ENCODE data around the gene AMER3. TPM values are rescaled to one million over a fixed set of nuclear protein-coding genes. Genes with fewer than 3 reads are reported as not detected.

The AMER3 gene
- total RNA-seq, 1 donor from 2014 or later = not detected

DNA sequence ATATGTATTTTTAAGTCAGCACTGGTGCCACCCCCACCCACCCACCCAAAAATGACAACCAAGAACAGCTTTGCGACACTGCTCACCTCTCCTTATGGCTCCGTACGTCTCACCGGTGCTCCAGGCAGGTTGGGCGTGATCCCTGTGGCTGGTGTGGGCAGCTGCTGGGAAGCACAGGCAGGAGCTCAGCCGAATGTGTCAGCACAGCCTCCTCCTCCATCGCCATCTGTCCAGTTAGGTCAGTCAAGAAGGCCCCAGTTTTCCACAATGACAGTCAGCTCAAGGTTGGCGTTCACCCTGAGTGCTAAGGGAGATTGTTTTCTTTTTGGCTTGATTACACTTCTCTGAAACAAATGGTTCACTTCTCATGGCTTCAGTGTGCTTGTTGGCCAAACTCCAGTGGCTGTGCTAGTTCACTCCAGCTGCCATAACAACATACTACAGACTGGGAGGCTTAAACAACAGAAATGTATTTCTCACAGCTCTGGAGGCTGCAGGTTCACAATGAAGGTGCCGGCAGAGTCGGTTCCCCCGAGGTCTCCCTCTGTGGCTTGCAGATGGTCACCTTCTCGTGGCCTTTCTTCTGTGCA is 30.2 kb downstream of the AMER3 start:
- DNase-seq (ENCODE audit: low read depth in 2 of 2) = no peak

DNA sequence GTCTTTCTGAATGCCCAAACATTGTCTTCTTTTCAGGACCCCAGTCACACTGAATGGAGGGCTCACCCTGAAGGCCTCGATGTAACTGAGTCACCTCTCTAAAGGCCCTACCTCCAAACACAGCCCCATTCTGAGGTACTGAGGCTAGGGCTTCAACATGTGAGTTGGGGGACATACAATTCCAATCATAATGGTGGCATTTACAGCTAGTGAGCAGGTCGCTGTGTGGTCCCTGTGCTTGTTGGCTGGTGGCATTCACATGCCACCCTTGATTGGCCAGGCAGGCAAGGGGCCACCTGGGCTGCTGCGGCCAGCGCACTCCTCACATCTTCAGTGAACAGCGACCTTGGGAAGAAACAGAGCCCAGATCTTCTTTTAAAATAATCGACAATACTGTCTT is 30.7 kb downstream of the AMER3 start:
- no peak for DNase-seq (ENCODE audit: low read depth in 2 of 2)

DNA sequence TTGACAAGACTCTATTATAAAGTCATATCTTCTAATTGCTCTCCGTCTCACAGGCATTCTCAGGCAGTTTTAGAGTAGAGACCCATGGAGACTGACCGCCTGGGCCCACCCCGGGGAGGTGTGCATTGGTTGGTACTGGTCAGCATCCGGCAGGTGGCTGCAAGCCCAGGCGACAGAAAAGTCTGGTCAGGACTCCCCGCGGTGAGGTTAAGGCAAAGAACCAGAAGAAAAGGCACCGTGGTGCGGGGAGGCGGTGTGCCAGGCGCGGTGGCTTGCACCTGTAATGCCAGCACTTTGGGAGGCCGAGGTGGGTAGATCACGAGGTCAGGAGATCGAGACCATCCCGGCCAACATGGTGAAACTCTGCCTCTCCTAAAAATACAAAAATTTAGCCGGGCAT is 32.5 kb downstream of the AMER3 start:
- DNase-seq (ENCODE audit: low read depth in 2 of 2) = no peak

DNA sequence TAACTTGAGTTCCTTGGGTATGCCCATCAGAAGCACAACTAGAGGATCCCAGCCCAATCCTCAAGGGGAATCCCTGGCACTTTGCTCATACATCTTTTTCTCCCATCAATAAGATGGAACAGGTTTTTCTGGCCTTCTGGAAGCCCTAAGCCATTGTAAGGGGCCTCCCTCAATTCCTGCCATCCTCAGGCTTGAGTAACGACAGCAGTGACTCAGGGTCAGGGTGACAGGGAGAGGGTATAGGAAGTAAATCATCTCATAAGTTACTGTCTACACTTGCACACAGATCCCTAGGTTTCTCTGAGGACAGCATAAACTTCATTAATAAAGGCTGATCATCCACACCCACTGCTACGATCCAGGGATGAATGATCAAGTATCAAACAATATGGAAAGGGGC is 35.0 kb downstream of the AMER3 start:
- no peak for DNase-seq (ENCODE audit: low read depth in 2 of 2)

DNA sequence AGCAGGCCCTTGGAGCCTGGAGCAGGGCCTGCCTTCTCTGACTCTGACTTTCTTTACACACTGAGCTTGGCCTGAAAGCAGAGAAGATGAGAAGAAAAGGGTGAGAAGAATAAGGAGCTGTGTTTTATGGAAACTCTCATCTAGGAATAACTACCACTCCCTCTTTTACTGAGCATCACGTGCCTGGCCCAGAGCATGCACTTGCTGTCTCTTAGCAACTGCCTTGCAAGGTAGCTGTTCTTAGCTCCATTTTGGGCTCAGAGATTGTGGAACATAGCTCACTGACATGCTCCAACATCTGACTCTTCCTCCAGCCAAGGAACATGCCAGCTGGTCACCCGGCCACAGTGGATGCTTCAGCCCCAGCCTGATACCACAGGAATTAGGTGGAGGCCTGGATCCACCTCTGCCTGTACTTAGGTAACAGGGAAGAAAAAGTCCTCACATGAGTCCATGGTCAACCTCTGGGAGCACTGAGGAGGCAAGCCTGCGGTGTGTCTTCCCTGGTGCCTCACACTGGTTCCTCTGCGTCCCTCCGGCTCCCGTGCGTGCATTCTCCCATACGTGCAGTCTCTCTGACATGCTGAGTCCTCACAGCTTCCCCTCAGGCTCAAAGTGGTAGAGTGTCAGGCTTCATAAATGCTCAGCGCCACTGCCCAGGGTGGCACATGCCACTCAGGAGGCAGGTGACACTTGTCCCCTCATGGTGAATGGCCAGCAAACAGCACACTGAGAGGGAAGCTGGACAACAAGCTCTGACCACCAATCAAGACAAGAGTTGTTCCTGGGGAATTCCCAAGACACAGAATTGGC is 35.7 kb downstream of the AMER3 start:
- no peak for DNase-seq (ENCODE audit: low read depth in 2 of 2)

DNA sequence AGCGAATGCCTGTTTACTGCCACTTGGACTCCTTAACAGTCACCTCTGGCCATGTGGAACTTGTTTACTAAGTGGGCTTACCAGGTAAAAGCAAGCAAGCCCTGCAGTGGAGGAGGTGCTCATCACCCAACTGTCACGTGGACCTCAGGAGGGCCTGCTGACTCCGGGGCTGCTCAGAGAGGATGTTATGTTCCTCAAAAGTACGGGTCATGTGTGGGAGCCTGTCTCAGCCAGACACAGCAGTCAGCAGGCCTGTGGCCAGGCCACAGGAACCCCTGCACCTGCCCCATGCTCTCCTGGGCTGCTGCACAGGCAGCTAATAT is 36.2 kb downstream of the AMER3 start:
- no peak for DNase-seq (ENCODE audit: low read depth in 2 of 2)

DNA sequence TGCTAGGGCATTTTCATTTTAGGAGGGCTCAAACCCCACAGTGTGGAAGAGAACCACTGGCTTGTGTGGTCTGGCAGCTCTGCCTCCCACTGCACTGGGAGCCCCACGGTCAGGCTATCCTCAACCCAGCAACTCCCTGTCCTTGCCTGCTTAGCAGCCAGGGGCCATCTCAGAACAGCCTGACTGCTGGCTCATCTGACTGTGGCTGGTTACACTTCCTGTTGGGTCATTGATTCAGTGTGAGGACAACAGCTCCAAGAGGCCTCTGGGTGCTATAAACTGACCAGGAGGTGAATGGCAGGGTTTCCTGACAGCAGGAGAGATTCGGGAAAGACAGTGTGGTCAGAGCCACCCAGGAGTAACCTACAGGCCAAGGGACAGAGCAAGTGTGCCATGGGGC is 40.1 kb downstream of the AMER3 start:
- no peak for DNase-seq (ENCODE audit: low read depth in 2 of 2)

DNA sequence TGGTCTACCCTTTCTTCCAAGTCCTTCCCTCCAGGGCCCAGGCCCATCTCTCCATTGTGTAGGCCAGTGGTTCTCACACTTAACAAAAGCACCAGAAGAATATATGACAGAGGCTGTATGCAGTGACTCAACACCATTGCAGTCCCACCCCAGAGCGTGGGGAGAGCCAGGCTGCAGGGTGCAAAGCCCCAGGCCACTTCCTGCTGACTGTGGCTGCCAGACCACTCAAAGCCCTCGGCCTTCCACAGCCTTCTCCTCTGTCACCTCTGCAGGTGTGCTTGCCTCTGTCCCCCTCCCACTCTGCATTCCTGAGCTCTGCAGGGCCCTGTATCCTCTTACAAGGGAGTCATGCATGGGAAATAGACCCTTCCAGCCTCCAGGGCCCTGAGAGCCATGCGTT is 41.0 kb downstream of the AMER3 start:
- DNase-seq (ENCODE audit: low read depth in 2 of 2) = no peak

DNA sequence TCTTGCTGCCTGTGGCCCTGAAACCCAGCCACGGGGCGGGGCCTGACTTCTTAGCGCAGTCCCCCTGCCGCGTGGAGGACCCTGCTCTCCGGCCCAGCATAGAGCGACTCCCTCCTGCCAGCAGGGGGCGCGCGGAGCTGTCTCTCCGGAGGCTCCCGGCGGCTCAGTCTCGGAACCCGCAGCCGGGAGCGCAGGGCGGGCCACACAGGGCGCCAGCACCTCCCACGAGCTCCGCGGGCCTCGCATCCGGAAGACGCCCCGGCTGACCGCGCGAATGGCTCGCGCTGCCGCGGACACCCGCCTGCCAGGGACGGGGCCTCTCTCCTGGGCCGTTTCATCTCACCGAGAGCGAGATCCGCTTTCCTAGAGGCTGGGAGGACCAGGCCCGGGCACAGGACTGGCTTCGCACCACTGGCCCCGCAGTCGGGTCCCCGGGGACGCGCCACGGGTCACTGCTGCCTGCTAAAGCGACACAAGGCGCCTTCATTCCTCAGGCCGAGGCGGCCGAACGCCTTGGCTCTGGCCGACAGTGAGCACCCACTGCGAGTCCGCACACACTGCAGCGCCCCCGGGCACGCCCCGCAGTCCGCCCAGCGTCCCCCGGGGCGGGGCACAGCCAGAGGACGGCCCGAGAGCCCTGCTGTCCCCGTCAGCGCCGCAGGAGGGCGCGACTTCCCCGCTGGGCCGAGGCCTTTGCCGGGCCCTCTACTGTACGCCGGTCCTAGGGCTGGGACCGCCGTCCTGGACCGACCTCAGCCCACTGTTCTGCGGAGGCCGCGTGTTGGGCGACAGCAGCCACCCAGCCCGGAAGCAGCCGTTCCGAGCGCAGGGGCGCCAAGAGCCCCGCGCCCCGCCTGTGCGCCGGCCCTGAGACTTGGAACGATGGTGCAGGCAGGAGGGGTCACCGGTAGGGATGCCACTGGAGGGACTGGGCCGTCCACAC is 42.4 kb downstream of the AMER3 start:
- DNase-seq (ENCODE audit: low read depth in 2 of 2) = peak; percentile 85 to 90

DNA sequence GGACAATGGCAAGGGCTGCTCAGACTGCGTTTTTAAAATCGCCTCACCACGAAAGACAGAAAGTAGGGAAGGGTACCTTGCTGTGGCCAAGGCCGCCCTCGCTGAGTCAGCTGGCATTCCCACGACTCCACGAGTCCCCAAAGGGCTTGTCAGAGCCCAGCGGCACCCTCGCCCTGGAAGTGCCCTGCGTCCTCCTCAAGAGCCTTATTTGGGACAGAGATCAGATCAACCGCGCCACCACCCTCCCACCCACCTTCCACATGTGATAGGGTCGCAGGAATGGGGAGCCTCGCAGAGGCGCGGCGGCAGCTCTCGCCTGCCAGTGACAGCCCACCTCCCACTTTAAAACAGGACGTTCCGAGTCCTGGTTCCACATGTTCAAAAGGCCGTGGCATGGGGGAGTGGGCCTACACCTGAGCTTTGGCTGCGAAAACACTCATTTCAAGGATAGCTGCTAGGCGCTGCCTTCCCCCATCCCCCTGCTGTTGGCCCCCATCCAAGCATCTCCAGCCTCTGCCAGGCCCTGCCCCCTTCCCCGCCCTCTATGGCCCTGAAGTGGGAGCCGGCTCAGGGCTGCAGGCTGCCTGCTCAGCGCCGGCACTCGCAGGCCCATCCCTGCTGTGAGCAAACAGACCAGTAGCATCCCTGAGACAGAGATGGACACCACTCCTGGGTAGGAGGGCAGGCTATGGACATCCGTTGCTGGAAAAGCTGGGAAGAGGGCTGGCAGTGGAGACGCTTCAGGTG is 43.3 kb downstream of the AMER3 start:
- DNase-seq (ENCODE audit: low read depth in 2 of 2) = peak in 1 of 2 donors; percentile 21

DNA sequence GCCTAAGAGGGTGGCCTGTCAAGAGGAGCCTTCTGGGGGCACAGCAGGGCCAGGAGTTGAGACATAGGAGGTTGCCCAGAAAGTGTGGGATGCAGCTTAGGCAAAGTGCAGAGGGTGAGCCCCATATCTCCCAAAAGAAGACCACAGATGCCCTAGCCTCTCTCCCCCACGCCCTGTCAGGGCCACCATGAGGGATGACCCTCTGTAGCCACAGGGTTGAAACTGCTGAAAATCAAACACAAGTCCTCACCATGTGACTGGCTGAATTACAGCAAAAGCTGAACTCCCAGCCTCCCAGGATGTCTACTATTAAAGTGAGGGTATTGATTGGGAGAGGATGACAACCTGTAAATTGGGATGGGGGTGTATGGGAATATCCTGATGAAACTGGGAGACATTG is 44.0 kb downstream of the AMER3 start:
- DNase-seq (ENCODE audit: low read depth in 2 of 2) = no peak

DNA sequence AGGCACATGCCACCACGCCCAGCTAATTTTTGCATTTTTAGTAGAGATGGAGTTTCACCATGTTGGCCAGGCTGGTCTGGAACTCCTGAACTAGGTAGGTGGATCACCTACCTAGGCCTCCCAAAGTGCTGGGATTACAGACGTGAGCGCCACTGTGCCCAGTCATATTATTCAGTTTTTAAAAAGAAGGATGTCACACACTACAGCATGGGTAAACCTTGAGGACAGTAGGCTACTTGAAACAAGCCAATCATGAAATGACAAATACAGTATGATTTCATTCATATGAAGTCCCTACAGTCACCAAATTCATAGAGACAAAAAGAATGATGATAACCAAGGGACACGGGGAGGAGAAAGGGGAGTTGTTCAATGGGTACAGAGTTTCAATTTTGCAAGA is 50.3 kb downstream of the AMER3 start:
- DNase-seq (ENCODE audit: low read depth in 2 of 2) = no peak

DNA sequence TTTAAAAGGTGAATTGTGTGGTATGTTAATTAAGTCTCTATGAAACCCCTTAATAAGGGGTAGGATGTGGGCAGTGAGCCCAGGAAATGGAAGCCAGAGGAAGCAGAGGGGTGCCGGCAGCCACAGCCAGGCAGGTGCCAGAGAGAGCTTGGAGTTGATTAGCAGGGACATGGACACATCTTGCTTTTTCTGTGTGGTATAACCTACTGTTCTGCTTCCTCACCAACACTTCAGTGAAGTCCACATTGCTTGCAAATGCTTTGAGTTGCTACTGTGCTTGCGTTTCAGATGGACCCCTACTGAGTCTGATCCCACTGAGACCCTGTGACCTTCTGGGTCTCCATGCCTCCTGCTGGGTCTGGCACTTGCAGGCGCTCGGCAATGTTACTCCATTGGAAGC is 51.0 kb downstream of the AMER3 start:
- DNase-seq (ENCODE audit: low read depth in 2 of 2) = no peak

DNA sequence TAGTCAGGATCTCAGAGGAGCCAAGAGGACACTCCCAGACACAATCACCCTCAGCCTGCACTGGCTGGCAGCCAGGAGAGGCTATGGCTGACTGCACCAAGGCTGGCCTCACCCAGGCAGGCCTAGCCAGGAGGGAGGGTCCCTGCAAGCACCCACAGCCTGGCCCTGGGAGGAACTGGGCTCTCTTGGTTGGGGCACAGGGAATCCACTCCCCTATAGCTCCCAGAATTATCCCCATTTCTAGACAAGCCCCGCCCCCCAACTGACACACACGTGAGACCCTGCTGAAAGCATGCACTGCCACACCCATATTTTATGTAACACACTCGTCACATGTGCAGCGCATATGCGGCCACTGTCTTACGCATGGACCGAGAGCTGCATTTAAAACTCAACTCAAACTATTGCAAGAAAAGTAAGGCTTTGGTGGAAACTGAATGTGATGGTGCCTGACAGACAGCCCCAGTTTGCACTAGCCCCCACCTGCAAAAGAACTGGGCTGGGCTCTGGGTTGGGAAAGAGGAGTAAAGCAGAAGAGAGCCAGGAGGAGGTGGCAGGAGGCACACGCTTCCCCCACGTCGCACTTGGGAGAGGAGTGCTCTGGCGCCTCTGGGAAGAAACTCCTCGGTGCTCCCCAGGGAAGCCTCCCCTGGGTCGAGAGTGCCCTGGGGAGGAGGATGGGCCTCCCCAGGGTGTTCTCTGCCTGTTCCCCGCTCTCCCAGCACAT is 52.5 kb downstream of the AMER3 start:
- DNase-seq (ENCODE audit: low read depth in 2 of 2) = no peak

DNA sequence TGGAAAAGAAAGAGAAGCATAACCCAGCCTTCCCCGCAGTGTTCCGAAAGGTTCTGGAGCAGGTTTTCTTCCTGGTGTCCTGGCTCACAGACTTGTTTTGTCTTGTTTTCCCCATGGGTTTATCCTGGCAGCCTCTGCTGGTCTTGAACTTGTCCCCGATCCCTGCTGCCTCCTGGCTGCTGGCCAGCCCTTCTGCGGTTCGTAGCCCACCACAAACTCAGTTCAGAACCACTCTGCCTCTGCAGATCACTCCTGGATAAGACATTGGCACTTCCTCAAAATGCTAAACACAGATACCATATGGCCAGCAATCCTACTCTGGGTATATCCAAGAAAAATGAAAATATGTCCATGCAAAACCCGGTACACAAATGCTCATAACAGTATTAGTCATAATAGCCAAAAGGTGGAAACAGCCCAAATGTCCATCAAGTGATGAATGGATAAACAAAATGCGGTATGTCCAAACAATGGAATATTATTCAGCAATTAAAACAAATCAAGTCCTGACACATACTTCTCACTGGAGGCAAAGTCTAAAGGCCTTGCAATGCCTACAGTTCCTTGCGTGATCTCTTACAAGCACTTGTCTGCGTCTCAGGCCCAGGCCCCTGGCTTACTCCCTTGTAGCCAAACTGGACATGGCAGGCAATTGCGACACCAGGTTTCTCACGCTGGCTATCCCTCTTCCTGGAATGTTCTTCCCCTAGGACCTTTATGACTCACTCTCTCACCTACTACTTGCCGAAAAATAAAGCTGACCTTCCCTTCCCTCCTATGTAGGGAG is 53.3 kb downstream of the AMER3 start:
- no peak for DNase-seq (ENCODE audit: low read depth in 2 of 2)

DNA sequence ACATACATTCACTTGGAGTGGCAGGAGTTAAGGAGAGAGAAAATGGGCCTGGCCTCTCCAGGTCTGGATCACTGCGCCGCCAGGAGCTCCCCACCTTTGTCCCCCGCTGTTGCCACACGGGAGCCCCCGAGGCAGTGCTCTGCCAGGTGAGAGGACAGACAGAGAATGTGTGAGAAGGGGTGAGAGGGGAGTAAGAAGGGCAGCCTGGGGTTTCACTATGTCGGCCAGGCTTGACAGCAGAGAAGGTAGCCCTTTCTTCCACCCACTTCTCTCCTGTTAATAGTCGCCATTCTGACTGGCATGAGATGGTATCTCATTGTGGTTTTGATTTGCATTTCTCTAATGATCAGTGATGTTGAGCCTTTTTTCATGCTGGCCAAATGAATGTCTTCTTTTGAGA is 55.1 kb downstream of the AMER3 start:
- DNase-seq (ENCODE audit: low read depth in 2 of 2) = no peak

DNA sequence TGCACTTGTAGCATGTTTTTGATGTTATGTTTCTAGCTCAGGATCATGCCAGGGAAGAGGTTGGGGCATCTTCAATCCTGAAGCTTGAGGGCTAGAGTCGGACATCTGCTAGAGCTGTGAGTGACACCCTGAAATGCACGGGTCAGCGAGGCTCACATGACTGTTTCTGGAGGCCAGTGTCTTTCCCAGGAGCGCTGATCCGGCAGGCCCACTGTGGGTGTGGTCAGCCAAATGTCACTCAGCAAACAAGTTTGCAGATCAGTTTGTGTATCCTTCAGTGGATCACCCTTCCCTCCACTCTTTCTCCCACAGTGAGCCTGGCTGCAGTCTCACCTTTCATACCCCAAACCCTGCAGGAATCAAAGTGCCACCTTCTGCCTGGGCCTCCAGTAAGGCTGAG is 58.4 kb downstream of the AMER3 start:
- no peak for DNase-seq (ENCODE audit: low read depth in 2 of 2)

DNA sequence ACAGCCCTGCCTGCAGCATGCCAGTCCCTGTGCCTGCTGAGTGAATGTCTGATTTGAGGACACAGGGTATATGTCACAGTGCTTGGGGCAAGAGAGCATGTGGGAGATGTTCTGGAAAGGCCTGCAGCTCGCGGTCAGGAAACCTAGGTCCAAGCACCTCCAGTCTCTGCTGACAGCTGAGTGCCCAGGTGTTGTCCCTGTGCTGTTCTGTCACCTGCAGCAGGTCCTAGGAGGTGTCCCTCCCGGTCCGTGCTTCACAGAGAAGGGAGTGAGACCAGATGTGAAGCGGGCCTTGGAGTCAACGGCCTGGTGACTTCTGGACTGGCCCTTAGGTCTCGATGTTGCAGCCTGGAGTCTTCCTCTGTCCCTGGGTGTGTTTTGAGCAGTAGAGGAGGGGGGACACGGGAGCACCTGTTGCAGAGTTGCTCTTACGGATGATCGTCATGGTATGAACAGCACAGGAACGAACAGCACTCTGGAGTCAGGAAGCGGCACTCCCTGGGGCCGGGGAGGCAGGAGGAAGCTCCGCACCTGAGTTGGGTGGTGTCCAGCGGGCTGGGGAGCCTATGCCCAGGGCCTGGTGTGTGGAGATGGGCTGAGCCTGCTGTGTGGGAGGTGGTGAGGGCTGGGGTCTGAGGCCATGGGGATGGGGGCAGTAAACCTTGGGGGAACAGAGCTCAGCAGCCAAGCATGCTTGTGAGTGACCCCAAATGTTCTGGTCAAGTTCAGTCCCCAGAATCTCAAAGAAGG is 59.8 kb downstream of the AMER3 start:
- no peak for DNase-seq (ENCODE audit: low read depth in 2 of 2)
